GM23248 (cell line): ENCODE data around the gene ZNF138. TPM values are rescaled to one million over a fixed set of nuclear protein-coding genes. Genes with fewer than 3 reads are reported as not detected.

ENCODE experiments used
- DNase-seq: peaks from one replicate; pipeline ENCODE4 v3.0.0-alpha.2; 2015
- H2AFZ ChIP-seq: fragments of 200-600 bp; sonication (generic); 2 replicates; pipeline ENCODE4 v1.6.1; 2016; ENCODE audit warnings: antibody characterized with exemption
- H3F3A ChIP-seq: fragments of 200-600 bp; sonication (generic); 2 replicates; pipeline ENCODE4 v1.6.1; 2016; ENCODE audit warnings: mild to moderate bottlenecking, antibody characterized with exemption, mixed run types; ENCODE audit not compliant: insufficient read depth
- H3K27ac ChIP-seq: fragments of 200-600 bp; sonication (generic); 2 replicates; pipeline ENCODE4 v1.5.1; 2016; ENCODE audit warnings: mild to moderate bottlenecking
- H3K27me3 ChIP-seq: fragments of 200-600 bp; sonication (generic); replicated peaks from 2 replicates; pipeline ENCODE4 v1.6.1; 2016; ENCODE audit warnings: mild to moderate bottlenecking; ENCODE audit not compliant: insufficient read depth
- H3K36me3 ChIP-seq: fragments of 200-600 bp; sonication (generic); 2 replicates; pipeline ENCODE4 v1.6.1; 2016; ENCODE audit warnings: low read depth, mild to moderate bottlenecking
- H3K4me1 ChIP-seq: fragments of 200-600 bp; sonication (generic); 2 replicates; pipeline ENCODE4 v1.6.1; 2016; ENCODE audit warnings: mild to moderate bottlenecking; ENCODE audit not compliant: insufficient read depth
- H3K4me2 ChIP-seq: fragments of 200-600 bp; sonication (generic); one replicate; pipeline ENCODE4 v1.6.1; 2016; ENCODE audit warnings: mild to moderate bottlenecking; ENCODE audit not compliant: unreplicated experiment
- H3K4me3 ChIP-seq: fragments of 200-600 bp; sonication (generic); 2 replicates; pipeline ENCODE4 v1.5.1; 2016; ENCODE audit warnings: mild to moderate bottlenecking
- H3K79me2 ChIP-seq: fragments of 200-600 bp; sonication (generic); 2 replicates; pipeline ENCODE4 v1.6.1; 2016; ENCODE audit warnings: mild to moderate bottlenecking; ENCODE audit not compliant: insufficient read depth
- H3K9ac ChIP-seq: fragments of 200-600 bp; sonication (generic); 2 replicates; pipeline ENCODE4 v1.6.1; 2016; ENCODE audit warnings: mild to moderate bottlenecking
- H3K9me2 ChIP-seq: fragments of 200-600 bp; sonication (generic); 2 replicates; pipeline ENCODE4 v1.6.1; 2016; ENCODE audit warnings: mixed run types, mild to moderate bottlenecking, moderate library complexity; ENCODE audit not compliant: insufficient read depth
- H3K9me3 ChIP-seq: fragments of 200-600 bp; sonication (generic); one replicate; pipeline ENCODE4 v1.6.1; 2017; ENCODE audit warnings: low read depth
- H4K20me1 ChIP-seq: fragments of 200-600 bp; sonication (generic); 2 replicates; pipeline ENCODE4 v1.6.0; 2016; ENCODE audit not compliant: insufficient read depth
- EZH2 ChIP-seq: fragments of 200-600 bp; sonication (generic); IDR thresholded peaks from 2 replicates; pipeline ENCODE4 v1.6.1; 2018; ENCODE audit warnings: antibody characterized with exemption, mild to moderate bottlenecking; ENCODE audit not compliant: insufficient read depth, poor library complexity, severe bottlenecking
- EZH2phosphoT487 ChIP-seq: fragments of 200-600 bp; sonication (generic); IDR thresholded peaks from 2 replicates; pipeline ENCODE4 v1.6.1; 2018; ENCODE audit warnings: antibody characterized with exemption, moderate library complexity, mild to moderate bottlenecking, low read depth; ENCODE audit not compliant: insufficient read depth
- whole genome bisulfite sequencing, 2 experiments: methylation state at CpG; one replicate each; pipeline ENCODE4 v1.1.6; 2015 to 2017; ENCODE audit warnings: low lambda C conversion rate in 2 of 2, low coverage in 1 of 2; ENCODE audit errors: missing lambda C conversion rate in 2 of 2; 5-methylcytosine and 5-hydroxymethylcytosine counted together
- in situ Hi-C: fragments of 300-500 bp; cut with MboI; formaldehyde crosslinking; loops from 2 replicates; pipeline ENCODE4 v1.15.0; 2020
- polyA plus RNA-seq: library from polyadenylated mRNA; unstranded; fragments of >200 nt; fragmentation: Nextera tagmentation; extraction: Ambion mirVana; gene quantifications from 2 replicates; pipeline ENCODE4 v1.2.1, GENCODE V29; 2016
- total RNA-seq: library from RNA; depleted of rRNA; stranded (reverse); fragments of >200 nt; shearing (Covaris generic); gene quantifications from 2 replicates; pipeline ENCODE4 v1.2.3, GENCODE V29; 2014

The ZNF138 gene
- total and polyA plus RNA-seq, 2 experiments from 2014 or later, result 3.1 to 5.6 TPM

GRCh38 chr7:64874114-64874513 is 79.9 kb downstream of the ZNF138 start:
- Histone ChIP-seq H3K4me3 (no peak overlapping the region), H3K36me3 (no peaks in the 10 kb centered on the region), H3K9ac (no peak overlapping the region), H2AFZ (no peak overlapping the region), H3K9me2 (no peaks in the 10 kb centered on the region), H3K4me2 (no peak overlapping the region), H4K20me1 (no peaks in the 10 kb centered on the region), H3K27ac (no peak overlapping the region), H3K79me2 (no peaks in the 10 kb centered on the region), H3K4me1 (no peaks in the 10 kb centered on the region), H3F3A (no peaks in the 10 kb centered on the region), H3K9me3 (no peaks in the 10 kb centered on the region), H3K27me3 (no peaks in the 10 kb centered on the region)
- no peak for TF ChIP-seq EZH2phosphoT487
- no peak for TF ChIP-seq EZH2
- DNase-seq, result no peak
- WGBS, 2 experiments, result 53 to 55% methylated on average over 10 of the region's 10 CpGs
- in situ Hi-C loops, result no loop called here

- in situ Hi-C loops, result no loop called here
- H3K9me3 ChIP-seq, result no peaks in the 10 kb centered on the region
These were observed 80.5 kb downstream of the ZNF138 start for GRCh38 chr7:64874562-64875250.

GRCh38 chr7:64875258-64875657 is 81.0 kb downstream of the ZNF138 start:
- Histone ChIP-seq H3K27me3 (no peaks in the 10 kb centered on the region), H3K4me3 (no peak overlapping the region), H3K27ac (no peak overlapping the region), H3K9me3 (no peaks in the 10 kb centered on the region), H3K4me2 (no peak overlapping the region), H3F3A (no peaks in the 10 kb centered on the region), H3K9me2 (no peaks in the 10 kb centered on the region), H2AFZ (no peak overlapping the region), H3K4me1 (no peaks in the 10 kb centered on the region), H3K36me3 (no peaks in the 10 kb centered on the region), H3K9ac (no peak overlapping the region), H3K79me2 (no peaks in the 10 kb centered on the region), H4K20me1 (no peaks in the 10 kb centered on the region)
- in situ Hi-C loops, result no loop called here
- TF ChIP-seq EZH2phosphoT487, result no peak
- no peak for TF ChIP-seq EZH2
- no peak for DNase-seq
- WGBS, 2 experiments, result 78% methylated on average over 18 of the region's 18 CpGs

More at GRCh38 chr7:64874562-64875250, 80.5 kb downstream of the ZNF138 start:
- 64 to 68% methylated on average over 22 to 23 of the region's 23 CpGs for WGBS, 2 experiments
- H3K27ac ChIP-seq, result no peak overlapping the region
- no peaks in the 10 kb centered on the region for H3K79me2 ChIP-seq
- no peak overlapping the region for H3K4me3 ChIP-seq
- H3K9me2 ChIP-seq, result no peaks in the 10 kb centered on the region
- no peak for TF ChIP-seq EZH2phosphoT487
- TF ChIP-seq EZH2, result no peak
- H4K20me1 ChIP-seq, result no peaks in the 10 kb centered on the region
- H2AFZ ChIP-seq, result no peak overlapping the region
- H3F3A ChIP-seq, result no peaks in the 10 kb centered on the region
- no peaks in the 10 kb centered on the region for H3K36me3 ChIP-seq
- H3K9ac ChIP-seq, result no peak overlapping the region
- no peak for DNase-seq
- no peaks in the 10 kb centered on the region for H3K27me3 ChIP-seq
- H3K4me2 ChIP-seq, result no peak overlapping the region
- no peaks in the 10 kb centered on the region for H3K4me1 ChIP-seq

GRCh38 chr7:64875658-64876406 is 81.6 kb downstream of the ZNF138 start:
- no peaks in the 10 kb centered on the region for H4K20me1 ChIP-seq
- no peak overlapping the region for H3K4me3 ChIP-seq
- H3K4me2 ChIP-seq, result no peak overlapping the region
- no peak for DNase-seq
- H3K36me3 ChIP-seq, result no peaks in the 10 kb centered on the region
- H3K79me2 ChIP-seq, result no peaks in the 10 kb centered on the region
- H3K27me3 ChIP-seq, result no peaks in the 10 kb centered on the region
- 81 to 83% methylated on average over 23 of the region's 23 CpGs for WGBS, 2 experiments
- H3K27ac ChIP-seq, result no peak overlapping the region
- H3K9me2 ChIP-seq, result no peaks in the 10 kb centered on the region
- no peaks in the 10 kb centered on the region for H3K4me1 ChIP-seq
- H3K9ac ChIP-seq, result no peak overlapping the region
- H2AFZ ChIP-seq, result no peak overlapping the region
- in situ Hi-C loops, result no loop called here
- no peaks in the 10 kb centered on the region for H3K9me3 ChIP-seq
- TF ChIP-seq EZH2phosphoT487 (no peak), EZH2 (no peak)
- no peaks in the 10 kb centered on the region for H3F3A ChIP-seq
